H9 (cell line): ENCODE results near the gene CD46. TPM values are rescaled to one million over a fixed set of nuclear protein-coding genes. Genes with fewer than 3 reads are reported as not detected.

Experiments
- DNase-seq: peaks from one replicate; pipeline ENCODE4 v3.0.0-alpha.2; 2017
- H2AFZ ChIP-seq: one replicate; pipeline ENCODE4 v1.6.1; 2013; ENCODE audit warnings: mild to moderate bottlenecking, low read length, control low read depth, moderate library complexity
- H2AK5ac ChIP-seq: 2 replicates; pipeline ENCODE4 v1.6.1; 2013; ENCODE audit warnings: low read length, control low read depth, mixed read lengths; ENCODE audit not compliant: insufficient read length
- H2BK120ac ChIP-seq: one replicate; pipeline ENCODE4 v1.6.1; 2013; ENCODE audit warnings: low read depth, mild to moderate bottlenecking, low read length, control low read depth, inconsistent platforms; ENCODE audit not compliant: poor library complexity, severe bottlenecking
- H2BK12ac ChIP-seq: 2 replicates; pipeline ENCODE4 v1.6.1; 2013; ENCODE audit warnings: low read length, control low read depth, mixed read lengths, low read depth; ENCODE audit not compliant: insufficient read length
- H2BK15ac ChIP-seq: 2 replicates; pipeline ENCODE4 v1.6.1; 2013; ENCODE audit warnings: low read depth, low read length, control low read depth
- H2BK20ac ChIP-seq: one replicate; pipeline ENCODE4 v1.6.1; 2013; ENCODE audit warnings: low read depth, mild to moderate bottlenecking, low read length, control low read depth, inconsistent platforms; ENCODE audit not compliant: poor library complexity, severe bottlenecking
- H2BK5ac ChIP-seq: 2 replicates; pipeline ENCODE4 v1.6.1; 2013; ENCODE audit warnings: low read length, control low read depth, mixed read lengths; ENCODE audit not compliant: insufficient read length
- H3K14ac ChIP-seq: 2 replicates; pipeline ENCODE4 v1.6.1; 2013; ENCODE audit warnings: low read length, control low read depth; ENCODE audit not compliant: insufficient read depth
- H3K18ac ChIP-seq: 2 replicates; pipeline ENCODE4 v1.6.1; 2013; ENCODE audit warnings: low read depth, mild to moderate bottlenecking, mixed read lengths, low read length, control low read depth; ENCODE audit not compliant: insufficient read length
- H3K23ac ChIP-seq: 2 replicates; pipeline ENCODE4 v1.6.1; 2013; ENCODE audit warnings: low read length, control low read depth, mixed read lengths, low read depth; ENCODE audit not compliant: insufficient read length
- H3K23me2 ChIP-seq: 2 replicates; pipeline ENCODE4 v1.6.1; 2013; ENCODE audit warnings: low read depth, mild to moderate bottlenecking, mixed read lengths, low read length, control low read depth; ENCODE audit not compliant: insufficient read length, poor library complexity, severe bottlenecking
- H3K27ac ChIP-seq: 2 replicates; pipeline ENCODE4 v1.5.1; 2013; ENCODE audit warnings: low read length, control low read depth, mixed read lengths, low read depth; ENCODE audit not compliant: insufficient read length
- H3K27me3 ChIP-seq: 2 replicates; pipeline ENCODE4 v1.6.1; 2013; ENCODE audit warnings: low read length, control low read depth, inconsistent platforms; ENCODE audit not compliant: insufficient read depth
- H3K4ac ChIP-seq: 2 replicates; pipeline ENCODE4 v1.6.1; 2013; ENCODE audit warnings: low read depth, mild to moderate bottlenecking, control low read depth, inconsistent platforms, low read length, moderate library complexity
- H3K4me1 ChIP-seq: 2 replicates; pipeline ENCODE4 v1.6.1; 2013; ENCODE audit warnings: low read length, control low read depth, inconsistent platforms; ENCODE audit not compliant: insufficient read depth
- H3K4me2 ChIP-seq: 2 replicates; pipeline ENCODE4 v1.6.1; 2013; ENCODE audit warnings: low read length, control low read depth, mixed read lengths; ENCODE audit not compliant: insufficient read length, insufficient read depth
- H3K56ac ChIP-seq: 2 replicates; pipeline ENCODE4 v1.6.1; 2013; ENCODE audit warnings: low read depth, mild to moderate bottlenecking, mixed read lengths, low read length, control low read depth; ENCODE audit not compliant: insufficient read length
- H3K79me1 ChIP-seq: 2 replicates; pipeline ENCODE4 v1.6.1; 2013; ENCODE audit warnings: low read depth, mild to moderate bottlenecking, moderate library complexity, low read length, control low read depth, inconsistent platforms; ENCODE audit not compliant: insufficient read depth, poor library complexity, severe bottlenecking
- H3K79me2 ChIP-seq: 2 replicates; pipeline ENCODE4 v1.6.1; 2013; ENCODE audit warnings: low read length, control low read depth, inconsistent platforms; ENCODE audit not compliant: insufficient read depth
- H3K9ac ChIP-seq: 2 replicates; pipeline ENCODE4 v1.6.1; 2013; ENCODE audit warnings: low read length, control low read depth, mixed read lengths; ENCODE audit not compliant: insufficient read length; ENCODE audit errors: extremely low read depth
- H3K9me3 ChIP-seq: one replicate; pipeline ENCODE4 v1.6.1; 2013; ENCODE audit warnings: low read depth, low read length, inconsistent platforms; ENCODE audit not compliant: control insufficient read depth
- H3T11ph ChIP-seq: one replicate; pipeline ENCODE4 v1.6.1; 2013; ENCODE audit warnings: mild to moderate bottlenecking, low read length, control low read depth, inconsistent platforms
- H4K20me1 ChIP-seq: one replicate; pipeline ENCODE4 v1.6.1; 2013; ENCODE audit not compliant: control insufficient read depth, insufficient read length, insufficient read depth
- H4K5ac ChIP-seq: 2 replicates; pipeline ENCODE4 v1.6.1; 2013; ENCODE audit warnings: low read depth, mild to moderate bottlenecking, mixed read lengths, low read length, control low read depth; ENCODE audit not compliant: insufficient read length
- H4K8ac ChIP-seq: replicated peaks from 2 replicates; pipeline ENCODE4 v1.6.1; 2013; ENCODE audit warnings: low read length, control low read depth, mixed read lengths, low read depth; ENCODE audit not compliant: insufficient read length
- H4K91ac ChIP-seq: 2 replicates; pipeline ENCODE4 v1.6.1; 2013; ENCODE audit warnings: low read depth, mild to moderate bottlenecking, moderate library complexity, mixed read lengths, low read length, control low read depth; ENCODE audit not compliant: insufficient read length
- H3K27ac Mint-ChIP-seq, 3 experiments: 2 replicates in 2 of 3; 3 replicates in 1 of 3; pipeline ENCODE4 v1.8.0; 2020 to 2021; ENCODE audit warnings: mixed read lengths in 3 of 3, mild to moderate bottlenecking in 1 of 3, moderate library complexity in 1 of 3
- H3K27me3 Mint-ChIP-seq: 2 replicates; pipeline ENCODE4 v1.8.0; 2021; ENCODE audit warnings: low read depth, mild to moderate bottlenecking, moderate library complexity, mixed read lengths
- H3K36me3 Mint-ChIP-seq, 3 experiments: 2 replicates in 2 of 3; 3 replicates in 1 of 3; pipeline ENCODE4 v1.8.0; 2020 to 2021; ENCODE audit warnings: low read depth in 3 of 3, mixed read lengths in 3 of 3; ENCODE audit not compliant: insufficient read depth in 1 of 3
- H3K4me1 Mint-ChIP-seq, 2 experiments: 2 replicates each; pipeline ENCODE4 v1.8.0; 2020; ENCODE audit warnings: mixed read lengths in 2 of 2
- H3K4me3 Mint-ChIP-seq, 2 experiments: 2 replicates in 1 of 2; 3 replicates in 1 of 2; pipeline ENCODE4 v1.8.0; 2020 to 2021; ENCODE audit warnings: mild to moderate bottlenecking in 2 of 2, mixed read lengths in 2 of 2, moderate library complexity in 1 of 2
- H3K9me3 Mint-ChIP-seq, 2 experiments: 2 replicates in 1 of 2; 3 replicates in 1 of 2; pipeline ENCODE4 v1.8.0; 2020; ENCODE audit warnings: mild to moderate bottlenecking in 2 of 2, mixed read lengths in 2 of 2, moderate library complexity in 1 of 2
- CTCF ChIP-seq: fragments of 200-600 bp; sonication (generic); conservative IDR thresholded peaks from 3 replicates; pipeline ENCODE4 v1.8.0; 2021; ENCODE audit warnings: antibody characterized with exemption, mild to moderate bottlenecking
- WGBS: extraction: QIAGEN DNeasy Blood & Tissue Kit; methylation state at CpG from one replicate; pipeline ENCODE4 v1.1.7; 2013; ENCODE audit warnings: missing lambda C conversion rate, low lambda C conversion rate, mixed read lengths; ENCODE audit not compliant: insufficient read length; ENCODE audit errors: extremely low coverage; 5-methylcytosine and 5-hydroxymethylcytosine counted together
- total RNA-seq: library from RNA; stranded (reverse); gene quantifications from 2 replicates; pipeline ENCODE4 v1.2.1, GENCODE V29; 2021

Gene CD46
- total RNA-seq, 1 experiment from 2014 or later, result 89.2 TPM

GRCh38 chr1:207754974-207755700 is 3.3 kb downstream of the CD46 start:
- no peak overlapping the region for H3K14ac ChIP-seq
- no peak overlapping the region for H2AK5ac ChIP-seq
- H3K79me1 ChIP-seq, result peaks cover 5% of the 10 kb centered on the region
- no peaks in the 10 kb centered on the region for H4K20me1 ChIP-seq
- peaks cover 3% of the 10 kb centered on the region; the same call in 1 of the 2 replicates for H3K4me1 ChIP-seq
- no peak overlapping the region for H3K27ac ChIP-seq
- no peak overlapping the region for H4K5ac ChIP-seq
- H3K23ac ChIP-seq, result no peak overlapping the region
- no peak overlapping the region for H2AFZ ChIP-seq
- no peaks in the 10 kb centered on the region for H3K9me3 ChIP-seq
- no peak overlapping the region for H3K18ac ChIP-seq
- no peaks in the 10 kb centered on the region for H3K27me3 Mint-ChIP-seq
- no peaks in the 10 kb centered on the region for H3K9me3 Mint-ChIP-seq
- no peak overlapping the region for H2BK20ac ChIP-seq
- no peak overlapping the region for H4K91ac ChIP-seq
- H3K79me2 ChIP-seq, result peaks cover 52% of the 10 kb centered on the region; the same call in 1 of the 2 replicates
- no CpG with 5 or more reads among the region's 7 CpGs for WGBS
- no peak for DNase-seq
- no peak overlapping the region for H3K56ac ChIP-seq
- H3K9ac ChIP-seq, result no peak overlapping the region
- no peak overlapping the region for H3K4ac ChIP-seq
- peak overlapping the region; percentile 50 for H3K4me2 ChIP-seq
- H3K4me3 Mint-ChIP-seq, result peak overlapping the region; percentile 1 to 27; a peak in 1 of 5 replicates
- peaks cover 37 to 45% of the 10 kb centered on the region in 2 experiments for H3K4me1 Mint-ChIP-seq
- no peak overlapping the region for H2BK15ac ChIP-seq
- H3T11ph ChIP-seq, result no peak overlapping the region
- H3K27me3 ChIP-seq, result no peaks in the 10 kb centered on the region
- TF ChIP-seq CTCF, result no peak
- no peak overlapping the region for H2BK5ac ChIP-seq
- no peak overlapping the region for H4K8ac ChIP-seq
- H2BK120ac ChIP-seq, result no peak overlapping the region
- H2BK12ac ChIP-seq, result no peak overlapping the region
- H3K23me2 ChIP-seq, result peaks cover 4% of the 10 kb centered on the region
- peaks cover 32 to 42% (median 40%) of the 10 kb centered on the region in 3 experiments for H3K36me3 Mint-ChIP-seq
- H3K27ac Mint-ChIP-seq, result no peak overlapping the region; a peak in 1 of 7 replicates
